ENCODE data around the gene DSTYK. TPM values are rescaled to one million over a fixed set of nuclear protein-coding genes. Genes with fewer than 3 reads are reported as not detected.
A peak's percentile ranks its signal among the peaks of the same experiment; 100 is the strongest.

The DSTYK gene
- polyA plus RNA-seq, 1 of the 3 experiments (the other 2 are of a cell fraction) = 4.4 TPM

- no peak for DNase-seq
- Histone ChIP-seq H3K27ac (ENCODE audit: low read depth in 2 of 2, low read length in 1 of 2) (peak overlapping the region; percentile 35 to 64; a peak in 3 of 4 replicates), H3K36me3 (replicated peaks in 1 of 2; ENCODE audit: control insufficient read depth in 1 of 2, insufficient read depth in 2 of 2, low read length in 1 of 2) (no peaks in the 10 kb centered on the region), H3K27me3 (ENCODE audit: insufficient read depth) (no peaks in the 10 kb centered on the region), H3K9ac (peak overlapping the region; percentile 20; the same call in 1 of the 2 replicates), H3K79me2 (ENCODE audit: insufficient read depth) (no peaks in the 10 kb centered on the region), H3F3A (replicated peaks; ENCODE audit: insufficient read depth) (peaks cover 11% of the 10 kb centered on the region), H2AFZ (ENCODE audit: low read depth) (peak overlapping the region; percentile 54; the same call in 1 of the 2 replicates), H3K9me3 (no peaks in the 10 kb centered on the region), H3K4me2 (peak overlapping the region; percentile 36; the same call in 1 of the 2 replicates), H3K4me1 (ENCODE audit: control insufficient read depth in 1 of 2, insufficient read depth in 2 of 2, low read depth in 1 of 2, low read length in 1 of 2) (peaks cover 20 to 34% of the 10 kb centered on the region in 2 experiments; a peak in 3 of 4 replicates), H3K9me2 (no peaks in the 10 kb centered on the region), H3K4me3 (ENCODE audit: low read depth in 2 of 2, low read length in 1 of 2) (no peak overlapping the region), H4K20me1 (ENCODE audit: insufficient read depth) (no peaks in the 10 kb centered on the region)
- POLR2A ChIA-PET = no interaction called here
- WGBS (ENCODE audit: low lambda C conversion rate) = 76% methylated on average over 8 of the region's 8 CpGs
- CTCF ChIA-PET = interaction anchor here (1.5 to 38.3 kb wide), 8 partner anchors 14 to 283 kb away, joined by 5 to 1368 read pairs (median 103); partner anchors contain the start of genes NUAK2 and TMCC2
- no peak for TF ChIP-seq TAF1 (IDR thresholded peaks at IDR 0.05; ENCODE audit: borderline replicate concordance, low read depth, low read length)
- TF ChIP-seq, protein P1, sequence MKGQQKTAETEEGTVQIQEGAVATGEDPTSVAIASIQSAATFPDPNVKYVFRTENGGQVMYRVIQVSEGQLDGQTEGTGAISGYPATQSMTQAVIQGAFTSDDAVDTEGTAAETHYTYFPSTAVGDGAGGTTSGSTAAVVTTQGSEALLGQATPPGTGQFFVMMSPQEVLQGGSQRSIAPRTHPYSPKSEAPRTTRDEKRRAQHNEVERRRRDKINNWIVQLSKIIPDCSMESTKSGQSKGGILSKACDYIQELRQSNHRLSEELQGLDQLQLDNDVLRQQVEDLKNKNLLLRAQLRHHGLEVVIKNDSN (IDR thresholded peaks at IDR 0.05; ENCODE audit: borderline replicate concordance, low read depth) = no peak
- TF ChIP-seq, protein P2, sequence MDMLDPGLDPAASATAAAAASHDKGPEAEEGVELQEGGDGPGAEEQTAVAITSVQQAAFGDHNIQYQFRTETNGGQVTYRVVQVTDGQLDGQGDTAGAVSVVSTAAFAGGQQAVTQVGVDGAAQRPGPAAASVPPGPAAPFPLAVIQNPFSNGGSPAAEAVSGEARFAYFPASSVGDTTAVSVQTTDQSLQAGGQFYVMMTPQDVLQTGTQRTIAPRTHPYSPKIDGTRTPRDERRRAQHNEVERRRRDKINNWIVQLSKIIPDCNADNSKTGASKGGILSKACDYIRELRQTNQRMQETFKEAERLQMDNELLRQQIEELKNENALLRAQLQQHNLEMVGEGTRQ (IDR thresholded peaks at IDR 0.05; ENCODE audit: borderline replicate concordance, low read depth, low read length) = no peak
- no peak for TF ChIP-seq CHD2 (IDR thresholded peaks at IDR 0.05; ENCODE audit: low read length, partially characterized antibody)
- no peak for TF ChIP-seq FOXM1 (IDR thresholded peaks at IDR 0.05; ENCODE audit: low read depth)
- no peak for TF ChIP-seq MEF2A (IDR thresholded peaks at IDR 0.05; ENCODE audit: borderline replicate concordance, low read depth)
- no peak for TF ChIP-seq GATA2 (CRISPR knock-in tag; IDR thresholded peaks at IDR 0.05)
- no peak for TF ChIP-seq EZH2phosphoT487 (IDR thresholded peaks at IDR 0.05; ENCODE audit: borderline replicate concordance, low read depth)
- TF ChIP-seq, protein P3, sequence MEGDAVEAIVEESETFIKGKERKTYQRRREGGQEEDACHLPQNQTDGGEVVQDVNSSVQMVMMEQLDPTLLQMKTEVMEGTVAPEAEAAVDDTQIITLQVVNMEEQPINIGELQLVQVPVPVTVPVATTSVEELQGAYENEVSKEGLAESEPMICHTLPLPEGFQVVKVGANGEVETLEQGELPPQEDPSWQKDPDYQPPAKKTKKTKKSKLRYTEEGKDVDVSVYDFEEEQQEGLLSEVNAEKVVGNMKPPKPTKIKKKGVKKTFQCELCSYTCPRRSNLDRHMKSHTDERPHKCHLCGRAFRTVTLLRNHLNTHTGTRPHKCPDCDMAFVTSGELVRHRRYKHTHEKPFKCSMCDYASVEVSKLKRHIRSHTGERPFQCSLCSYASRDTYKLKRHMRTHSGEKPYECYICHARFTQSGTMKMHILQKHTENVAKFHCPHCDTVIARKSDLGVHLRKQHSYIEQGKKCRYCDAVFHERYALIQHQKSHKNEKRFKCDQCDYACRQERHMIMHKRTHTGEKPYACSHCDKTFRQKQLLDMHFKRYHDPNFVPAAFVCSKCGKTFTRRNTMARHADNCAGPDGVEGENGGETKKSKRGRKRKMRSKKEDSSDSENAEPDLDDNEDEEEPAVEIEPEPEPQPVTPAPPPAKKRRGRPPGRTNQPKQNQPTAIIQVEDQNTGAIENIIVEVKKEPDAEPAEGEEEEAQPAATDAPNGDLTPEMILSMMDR (IDR thresholded peaks at IDR 0.05) = no peak
- TF ChIP-seq NFIC (IDR thresholded peaks at IDR 0.05; ENCODE audit: borderline replicate concordance) = no peak
- TF ChIP-seq, protein P4, sequence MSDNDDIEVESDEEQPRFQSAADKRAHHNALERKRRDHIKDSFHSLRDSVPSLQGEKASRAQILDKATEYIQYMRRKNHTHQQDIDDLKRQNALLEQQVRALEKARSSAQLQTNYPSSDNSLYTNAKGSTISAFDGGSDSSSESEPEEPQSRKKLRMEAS (IDR thresholded peaks at IDR 0.05; ENCODE audit: low read depth) = peak; percentile 29; the same call in 1 of the 2 replicates
- no peak for TF ChIP-seq NRF1 (IDR thresholded peaks at IDR 0.05; ENCODE audit: low read depth, low read length)
- no peak for TF ChIP-seq ELF1 (IDR thresholded peaks at IDR 0.05)
- no peak for TF ChIP-seq RFX5 (IDR thresholded peaks at IDR 0.05; ENCODE audit: low read length)
- no peak for TF ChIP-seq GABPA (IDR thresholded peaks at IDR 0.05; ENCODE audit: low read depth)
- no peak for TF ChIP-seq IRF3 (IDR thresholded peaks at IDR 0.05; ENCODE audit: low read depth, low read length)
- no peak for TF ChIP-seq SMC3 (IDR thresholded peaks at IDR 0.05; ENCODE audit: low read depth, low read length)
- TF ChIP-seq EP300 (IDR thresholded peaks at IDR 0.05; ENCODE audit: borderline replicate concordance in 1 of 2, low read depth in 1 of 2, low read length in 1 of 2) = no peak
- TF ChIP-seq MXI1 (IDR thresholded peaks at IDR 0.05; ENCODE audit: low read depth, low read length) = no peak
- TF ChIP-seq SIN3A (IDR thresholded peaks at IDR 0.05; ENCODE audit: borderline replicate concordance, low read depth, low read length) = 0 out of 2 replicates have a peak, but pooled peaks have one; percentile 11
- no peak for TF ChIP-seq FOXJ3 (CRISPR knock-in tag; IDR thresholded peaks at IDR 0.05)
- no peak for TF ChIP-seq REST (IDR thresholded peaks at IDR 0.05; ENCODE audit: low read depth, low read length)
- TF ChIP-seq FOSL2 (IDR thresholded peaks at IDR 0.05; ENCODE audit: borderline replicate concordance, low read depth) = peak; percentile 49; the same call in 1 of the 2 replicates
- TF ChIP-seq POLR2AphosphoS5 (IDR thresholded peaks at IDR 0.05; ENCODE audit: low read depth, low read length) = no peak
- no peak for TF ChIP-seq RAD21 (IDR thresholded peaks at IDR 0.05; ENCODE audit: low read length)
- TF ChIP-seq TEAD4 (IDR thresholded peaks at IDR 0.05; ENCODE audit: borderline replicate concordance, insufficient read depth) = no peak
Measured at GRCh38 chr1:205258719-205259118, 47.2 kb upstream of the DSTYK start.

Data from SK-N-SH (cell line).